HepG2 (cell line): ENCODE results near the gene CAPRIN2. TPM values are rescaled to one million over a fixed set of nuclear protein-coding genes. Genes with fewer than 3 reads are reported as not detected.

ENCODE experiments used
- AGO2 ChIP-seq: fragments of 200-400 bp; formaldehyde crosslinking; optimal IDR thresholded peaks from 2 replicates; pipeline ENCODE3; 2017; ENCODE audit warnings: mild to moderate bottlenecking, low read depth, low read length, moderate library complexity
- ISL2 ChIP-seq: sonication (generic); formaldehyde crosslinking; IDR thresholded peaks from 2 replicates; pipeline ENCODE4 v1.5.0; 2020; ENCODE audit warnings: missing genetic modification reagents
- KDM5B ChIP-seq: sonication (generic); formaldehyde crosslinking; IDR thresholded peaks from 2 replicates; pipeline ENCODE4 v1.4.0; 2020; ENCODE audit warnings: missing genetic modification reagents, mild to moderate bottlenecking, borderline replicate concordance
- NFKBIZ ChIP-seq: IDR thresholded peaks from 2 replicates; pipeline ENCODE4 v1.6.1; 2018; ENCODE audit warnings: missing genetic modification reagents, missing compliant biosample characterization
- PITX1 ChIP-seq: sonication (generic); formaldehyde crosslinking; IDR thresholded peaks from 2 replicates; pipeline ENCODE4 v1.5.1; 2020; ENCODE audit warnings: mild to moderate bottlenecking, missing genetic modification reagents
- POLR2G ChIP-seq: fragments of 200-400 bp; formaldehyde crosslinking; IDR thresholded peaks from 2 replicates; pipeline ENCODE4 v1.6.1; 2018; ENCODE audit warnings: mild to moderate bottlenecking, low read depth, low read length, moderate library complexity
- RBM39 ChIP-seq: fragments of 200-400 bp; formaldehyde crosslinking; IDR thresholded peaks from one replicate; pipeline ENCODE4 v1.6.1; 2018; ENCODE audit warnings: antibody characterized with exemption, mild to moderate bottlenecking, low read depth, low read length; ENCODE audit not compliant: poor library complexity, severe bottlenecking
- SMAD1 ChIP-seq: sonication (generic); formaldehyde crosslinking; IDR thresholded peaks from 2 replicates; pipeline ENCODE4 v1.4.0; 2020; ENCODE audit warnings: missing genetic modification reagents, low read depth, mild to moderate bottlenecking, borderline replicate concordance
- TRIM22 ChIP-seq: fragments of 450-650 bp; IDR thresholded peaks from 2 replicates; pipeline ENCODE4 v1.6.1; 2017
- ZBTB7B ChIP-seq: sonication (generic); formaldehyde crosslinking; IDR thresholded peaks from 2 replicates; pipeline ENCODE4 v1.4.0; 2020; ENCODE audit warnings: missing genetic modification reagents
- ZFP36L2 ChIP-seq: sonication (generic); formaldehyde crosslinking; IDR thresholded peaks from 2 replicates; pipeline ENCODE4 v1.4.0; 2020; ENCODE audit warnings: missing genetic modification reagents
- ZMYM3 ChIP-seq: sonication (generic); formaldehyde crosslinking; IDR thresholded peaks from 2 replicates; pipeline ENCODE4 v1.5.1; 2020; ENCODE audit warnings: mild to moderate bottlenecking, missing genetic modification reagents
- ZNF503 ChIP-seq: sonication (generic); formaldehyde crosslinking; IDR thresholded peaks from 2 replicates; pipeline ENCODE4 v1.4.0; 2020; ENCODE audit warnings: missing genetic modification reagents
- ZNF530 ChIP-seq: sonication (generic); formaldehyde crosslinking; IDR thresholded peaks from 2 replicates; pipeline ENCODE4 v1.5.0; 2020; ENCODE audit warnings: low read depth, mild to moderate bottlenecking, missing genetic modification reagents
- ZNF558 ChIP-seq: sonication (generic); formaldehyde crosslinking; IDR thresholded peaks from 2 replicates; pipeline ENCODE4 v1.9.0; 2022; ENCODE audit warnings: mild to moderate bottlenecking, missing genetic modification reagents, borderline replicate concordance
- ZNF710 ChIP-seq: sonication (generic); formaldehyde crosslinking; IDR thresholded peaks from 2 replicates; pipeline ENCODE4 v1.5.0; 2020; ENCODE audit warnings: mild to moderate bottlenecking, missing genetic modification reagents, borderline replicate concordance
- polyA plus RNA-seq, 8 experiments: library from polyadenylated mRNA; depleted of rRNA in 3 of 8; stranded (reverse) in 7 of 8; unstranded in 1 of 8; fragments of >200 nt; fragmentation: Illumina TruSeq in 4 of 8; extraction: Trizol in 4 of 8; gene quantifications; 2 replicates each; pipeline versions ENCODE4 v1.2.1 to v1.2.3, GENCODE V29; 2011 to 2016; ENCODE audit warnings: low read depth in 4 of 8, missing spikeins in 1 of 8, mixed read lengths in 1 of 8; ENCODE audit not compliant: insufficient read depth in 1 of 8
- total RNA-seq, 5 experiments: library from RNA; depleted of rRNA; stranded (reverse); fragments of >200 nt; fragmentation: Illumina TruSeq; extraction: Trizol; gene quantifications; 2 replicates each; pipeline ENCODE4 v1.2.3, GENCODE V29; 2016; ENCODE audit warnings: low read depth in 1 of 5
- TF ChIP-seq, protein P1 (sequence below): sonication (generic); formaldehyde crosslinking; IDR thresholded peaks from 2 replicates; pipeline ENCODE4 v1.4.0; 2020; ENCODE audit warnings: missing genetic modification reagents
- TF ChIP-seq, protein P2 (sequence below): sonication (generic); formaldehyde crosslinking; IDR thresholded peaks from 2 replicates; pipeline ENCODE4 v1.9.0; 2022; ENCODE audit warnings: low read depth, missing genetic modification reagents

Gene CAPRIN2
- total and polyA plus RNA-seq, 2 of the 13 experiments (the other 11 are each of a cell fraction or from before 2014, with no cell fraction given), result 21.7 to 30.6 TPM

DNA sequence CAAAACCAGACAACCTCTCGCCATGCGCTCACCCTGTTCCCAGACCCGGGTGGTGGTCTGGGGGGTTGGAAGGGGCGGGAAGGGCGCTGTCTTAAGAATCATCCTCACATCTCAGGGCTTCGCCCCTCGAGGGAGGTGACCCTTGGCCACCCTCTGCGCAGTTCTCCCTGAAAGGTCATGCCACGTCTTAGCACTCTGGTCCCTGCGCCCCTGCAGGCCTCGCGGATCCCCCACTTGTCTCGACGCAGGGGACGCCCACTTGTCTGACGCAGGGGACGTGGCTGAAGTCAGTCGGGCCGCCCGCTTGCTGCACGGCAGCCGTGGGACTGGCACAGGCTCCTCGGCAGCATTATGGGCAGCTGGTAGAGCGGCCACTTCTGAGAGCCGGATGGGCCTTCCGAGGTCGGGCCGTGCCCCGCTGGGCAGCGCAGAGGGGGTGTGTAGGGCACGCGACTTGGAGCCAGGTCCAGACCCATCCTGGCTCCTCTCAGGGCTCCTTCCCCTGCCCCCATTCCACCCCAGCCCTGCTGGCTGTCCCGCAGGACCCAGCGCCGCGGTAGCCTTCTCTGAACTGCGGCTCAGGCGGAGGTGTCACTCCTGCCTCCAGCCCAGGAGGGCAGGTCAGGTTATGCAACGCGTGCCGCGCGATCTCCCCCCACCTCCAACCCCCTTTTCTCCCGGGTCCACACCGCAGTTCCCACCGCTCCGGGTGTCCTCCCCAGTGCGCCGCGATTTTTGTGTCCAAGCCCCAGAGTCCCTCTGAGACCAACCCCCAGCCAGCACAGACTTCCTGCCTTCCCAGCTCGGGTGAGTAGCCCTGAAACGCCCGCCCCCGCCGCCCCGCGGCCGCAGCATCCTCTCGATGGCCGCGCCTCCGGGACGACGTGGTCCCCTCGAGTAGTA is 40.9 kb upstream of the CAPRIN2 start (continued):
- TF ChIP-seq ZNF503 (no peak), TRIM22 (no peak), PITX1 (CRISPR knock-in tag) (peak; percentile 44; the same call in 1 of the 2 replicates), NFKBIZ (CRISPR knock-in tag) (no peak), ZNF558 (CRISPR knock-in tag) (peak; percentile 42; the same call in 1 of the 2 replicates), SMAD1 (0 out of 2 replicates have a peak, but pooled peaks have one; percentile 52), ZBTB7B (CRISPR knock-in tag) (peak; percentile 23; the same call in 1 of the 2 replicates), POLR2G (peak; percentile 50; the same call in 1 of the 2 replicates), ZFP36L2 (no peak), RBM39 (peak; percentile 32), ZNF530 (CRISPR knock-in tag) (no peak), AGO2 (peak; percentile 54), ZMYM3 (CRISPR knock-in tag) (0 out of 2 replicates have a peak, but pooled peaks have one; percentile 22), KDM5B (peak; percentile 66; the same call in 1 of the 2 replicates), ZNF710 (CRISPR knock-in tag) (peak; percentile 10; the same call in 1 of the 2 replicates), ISL2 (CRISPR knock-in tag) (0 out of 2 replicates have a peak, but pooled peaks have one; percentile 12)
- TF ChIP-seq, protein P1, sequence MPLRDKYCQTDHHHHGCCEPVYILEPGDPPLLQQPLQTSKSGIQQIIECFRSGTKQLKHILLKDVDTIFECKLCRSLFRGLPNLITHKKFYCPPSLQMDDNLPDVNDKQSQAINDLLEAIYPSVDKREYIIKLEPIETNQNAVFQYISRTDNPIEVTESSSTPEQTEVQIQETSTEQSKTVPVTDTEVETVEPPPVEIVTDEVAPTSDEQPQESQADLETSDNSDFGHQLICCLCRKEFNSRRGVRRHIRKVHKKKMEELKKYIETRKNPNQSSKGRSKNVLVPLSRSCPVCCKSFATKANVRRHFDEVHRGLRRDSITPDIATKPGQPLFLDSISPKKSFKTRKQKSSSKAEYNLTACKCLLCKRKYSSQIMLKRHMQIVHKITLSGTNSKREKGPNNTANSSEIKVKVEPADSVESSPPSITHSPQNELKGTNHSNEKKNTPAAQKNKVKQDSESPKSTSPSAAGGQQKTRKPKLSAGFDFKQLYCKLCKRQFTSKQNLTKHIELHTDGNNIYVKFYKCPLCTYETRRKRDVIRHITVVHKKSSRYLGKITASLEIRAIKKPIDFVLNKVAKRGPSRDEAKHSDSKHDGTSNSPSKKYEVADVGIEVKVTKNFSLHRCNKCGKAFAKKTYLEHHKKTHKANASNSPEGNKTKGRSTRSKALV, result peak; percentile 78; the same call in 1 of the 2 replicates
- TF ChIP-seq, protein P2, sequence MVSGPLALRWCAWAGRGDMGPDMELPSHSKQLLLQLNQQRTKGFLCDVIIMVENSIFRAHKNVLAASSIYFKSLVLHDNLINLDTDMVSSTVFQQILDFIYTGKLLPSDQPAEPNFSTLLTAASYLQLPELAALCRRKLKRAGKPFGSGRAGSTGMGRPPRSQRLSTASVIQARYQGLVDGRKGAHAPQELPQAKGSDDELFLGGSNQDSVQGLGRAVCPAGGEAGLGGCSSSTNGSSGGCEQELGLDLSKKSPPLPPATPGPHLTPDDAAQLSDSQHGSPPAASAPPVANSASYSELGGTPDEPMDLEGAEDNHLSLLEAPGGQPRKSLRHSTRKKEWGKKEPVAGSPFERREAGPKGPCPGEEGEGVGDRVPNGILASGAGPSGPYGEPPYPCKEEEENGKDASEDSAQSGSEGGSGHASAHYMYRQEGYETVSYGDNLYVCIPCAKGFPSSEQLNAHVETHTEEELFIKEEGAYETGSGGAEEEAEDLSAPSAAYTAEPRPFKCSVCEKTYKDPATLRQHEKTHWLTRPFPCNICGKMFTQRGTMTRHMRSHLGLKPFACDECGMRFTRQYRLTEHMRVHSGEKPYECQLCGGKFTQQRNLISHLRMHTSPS, result peak; percentile 53; the same call in 1 of the 2 replicates
